ENCODE measurements around the gene LCN15. TPM values are rescaled to one million over a fixed set of nuclear protein-coding genes. Genes with fewer than 3 reads are reported as not detected.
A peak's percentile ranks its signal among the peaks of the same experiment; 100 is the strongest.

Gene LCN15
- total RNA-seq, 1 experiment from 2014 or later = not detected

GRCh38 chr9:136777359-136777758 is 13.0 kb upstream of the LCN15 start:
- peak overlapping the region; percentile 65 for H3K4me3 Mint-ChIP-seq (ENCODE audit: unreplicated experiment)
- no peaks in the 10 kb centered on the region for H3K27me3 Mint-ChIP-seq (ENCODE audit: insufficient read depth, unreplicated experiment)
- Histone ChIP-seq H3K4me3 (ENCODE audit: low read depth, low read length) (no peak overlapping the region), H3K27me3 (replicated peaks; ENCODE audit: control insufficient read depth, insufficient read depth, low read length) (no peaks in the 10 kb centered on the region), H3K4me1 (peaks cover 44% of the 10 kb centered on the region), H3K36me3 (ENCODE audit: control insufficient read depth, insufficient read depth, low read length) (peaks cover 2% of the 10 kb centered on the region), H3K9me3 (peaks cover 7% of the 10 kb centered on the region; the same call in 1 of the 2 replicates)
- DNase-seq = peak; percentile 65 to 78
- H3K36me3 Mint-ChIP-seq (ENCODE audit: insufficient read depth, unreplicated experiment) = peaks cover 24% of the 10 kb centered on the region
- H3K9me3 Mint-ChIP-seq (ENCODE audit: unreplicated experiment) = peaks cover 25% of the 10 kb centered on the region
- TF ChIP-seq CTCF (IDR thresholded peaks at IDR 0.05; ENCODE audit: insufficient read depth in 1 of 2, low read depth in 1 of 2, low read length in 1 of 2, severe bottlenecking in 1 of 2, unreplicated experiment in 1 of 2) = no peak
- ChIA-PET CTCF (interaction anchor here (0.5 to 1.4 kb wide), 6 partner anchors 11 to 269 kb away, joined by 3 to 5 read pairs (median 3); no protein-coding TSS in a partner anchor), POLR2A (interaction anchor here (0.6 to 0.9 kb wide), 2 partner anchors 49 to 89 kb away, joined by 3 read pairs; partner anchors contain the start of gene EDF1)
- peak overlapping the region; percentile 95 for H3K27ac Mint-ChIP-seq (ENCODE audit: unreplicated experiment)
- BruUV-seq (replicated peaks) = no TSS peak
- H3K4me1 Mint-ChIP-seq (ENCODE audit: low read depth, unreplicated experiment) = peaks cover 57% of the 10 kb centered on the region
- intact Hi-C loops (cut with micrococcal nuclease; ENCODE audit: unreplicated experiment) = loop anchor here (1.0 kb wide), 1 partner anchor 11 kb away; no protein-coding TSS in a partner anchor

- peaks cover 25% of the 10 kb centered on the region for H3K9me3 Mint-ChIP-seq (ENCODE audit: unreplicated experiment)
- no TSS peak for BruUV-seq (replicated peaks)
- intact Hi-C loops (cut with micrococcal nuclease; ENCODE audit: unreplicated experiment) = loop anchor here (1.0 kb wide), 1 partner anchor 11 kb away; no protein-coding TSS in a partner anchor
- Histone ChIP-seq H3K9me3 (peaks cover 7% of the 10 kb centered on the region; the same call in 1 of the 2 replicates), H3K36me3 (ENCODE audit: control insufficient read depth, insufficient read depth, low read length) (peaks cover 2% of the 10 kb centered on the region), H3K27me3 (replicated peaks; ENCODE audit: control insufficient read depth, insufficient read depth, low read length) (no peaks in the 10 kb centered on the region), H3K4me1 (peaks cover 43% of the 10 kb centered on the region), H3K4me3 (ENCODE audit: low read depth, low read length) (no peak overlapping the region)
- no peak for TF ChIP-seq CTCF (IDR thresholded peaks at IDR 0.05; ENCODE audit: insufficient read depth in 1 of 2, low read depth in 1 of 2, low read length in 1 of 2, severe bottlenecking in 1 of 2, unreplicated experiment in 1 of 2)
- ChIA-PET POLR2A (interaction anchor here (0.6 to 0.9 kb wide), 2 partner anchors 48 to 255 kb away, joined by 3 to 6 read pairs; partner anchors contain the start of gene FUT7), CTCF (interaction anchor here (0.5 to 1.4 kb wide), 5 partner anchors 11 to 270 kb away, joined by 3 to 5 read pairs (median 3); no protein-coding TSS in a partner anchor)
- H3K4me3 Mint-ChIP-seq (ENCODE audit: unreplicated experiment) = peak overlapping the region; percentile 65
- DNase-seq = no peak
- H3K36me3 Mint-ChIP-seq (ENCODE audit: insufficient read depth, unreplicated experiment) = peaks cover 24% of the 10 kb centered on the region
- no peaks in the 10 kb centered on the region for H3K27me3 Mint-ChIP-seq (ENCODE audit: insufficient read depth, unreplicated experiment)
- peaks cover 54% of the 10 kb centered on the region for H3K4me1 Mint-ChIP-seq (ENCODE audit: low read depth, unreplicated experiment)
- H3K27ac Mint-ChIP-seq (ENCODE audit: unreplicated experiment) = peak overlapping the region; percentile 95
Measured at GRCh38 chr9:136776947-136777346, 12.6 kb upstream of the LCN15 start.

GRCh38 chr9:136775191-136775590 is 10.9 kb upstream of the LCN15 start:
- Histone ChIP-seq H3K4me3 (ENCODE audit: low read depth, low read length) (no peak overlapping the region), H3K9me3 (peaks cover 7% of the 10 kb centered on the region; the same call in 1 of the 2 replicates), H3K4me1 (peaks cover 25% of the 10 kb centered on the region), H3K36me3 (ENCODE audit: control insufficient read depth, insufficient read depth, low read length) (peaks cover 2% of the 10 kb centered on the region), H3K27me3 (replicated peaks; ENCODE audit: control insufficient read depth, insufficient read depth, low read length) (no peaks in the 10 kb centered on the region)
- ChIA-PET POLR2A (no interaction called here), CTCF (no interaction called here)
- intact Hi-C loops (cut with micrococcal nuclease; ENCODE audit: unreplicated experiment) = no loop called here
- peaks cover 24% of the 10 kb centered on the region for H3K36me3 Mint-ChIP-seq (ENCODE audit: insufficient read depth, unreplicated experiment)
- no peak overlapping the region for H3K27ac Mint-ChIP-seq (ENCODE audit: unreplicated experiment)
- no peak overlapping the region for H3K4me3 Mint-ChIP-seq (ENCODE audit: unreplicated experiment)
- BruUV-seq (replicated peaks) = no TSS peak
- DNase-seq = no peak
- H3K4me1 Mint-ChIP-seq (ENCODE audit: low read depth, unreplicated experiment) = peaks cover 36% of the 10 kb centered on the region
- TF ChIP-seq CTCF (IDR thresholded peaks at IDR 0.05; ENCODE audit: insufficient read depth in 1 of 2, low read depth in 1 of 2, low read length in 1 of 2, severe bottlenecking in 1 of 2, unreplicated experiment in 1 of 2) = no peak
- H3K27me3 Mint-ChIP-seq (ENCODE audit: insufficient read depth, unreplicated experiment) = no peaks in the 10 kb centered on the region
- H3K9me3 Mint-ChIP-seq (ENCODE audit: unreplicated experiment) = peaks cover 25% of the 10 kb centered on the region

Measured in Caco-2 (cell line).